HCT116 (cell line): ENCODE measurements around the gene NAA80. TPM values are rescaled to one million over a fixed set of nuclear protein-coding genes. Genes with fewer than 3 reads are reported as not detected.
A peak's percentile ranks its signal among the peaks of the same experiment; 100 is the strongest.

ENCODE experiments used
- ATAC-seq: fragments of 200-7000 bp; cut with Tn5 transposase; 2 replicates; pipeline ENCODE4 v1.9.1; 2020; ENCODE audit warnings: mild to moderate bottlenecking, moderate library complexity
- BruUV-seq: library from RNA; stranded (reverse); fragments of 400-500 nt; replicated peaks from 2 replicates; lab custom pipeline; 2021; lab: Mats Ljungman, UMichigan
- CTCF ChIA-PET: fragments of 300-600 bp; sonication (Branson Sonifier 250); formaldehyde crosslinking; loops from one replicate; lab custom pipeline; 2021; ENCODE audit warnings: antibody characterized with exemption; lab: Charles Lee
- POLR2A ChIA-PET: fragments of 300-600, 350-600 bp; sonication (Branson Sonifier 250); formaldehyde crosslinking; loops from one replicate; lab custom pipeline; 2021; ENCODE audit warnings: antibody characterized with exemption; lab: Charles Lee
- RAD21 ChIA-PET, 2 experiments: fragments of 300-600 bp; sonication (Branson Sonifier 250); formaldehyde crosslinking; loops; one replicate each; lab custom pipeline; 2023; ENCODE audit warnings: low total read pairs in 2 of 2; ENCODE audit not compliant: uncharacterized antibody in 2 of 2, unreplicated experiment in 2 of 2, low non-redundant PET in 1 of 2; lab: Charles Lee
- DNase-seq: peaks from one replicate; pipeline ENCODE4 v3.0.0-alpha.2; 2010; ENCODE audit warnings: low read depth, low spot score
- H2AFZ ChIP-seq: fragments of 200-600 bp; shearing (Covaris generic), sonication (generic); 2 replicates; pipeline ENCODE4 v1.6.1; 2017; ENCODE audit warnings: low read depth, mixed run types, mixed read lengths, antibody characterized with exemption, low read length; ENCODE audit not compliant: poor library complexity, severe bottlenecking
- H3K27ac ChIP-seq: 2 replicates; pipeline ENCODE4 v1.5.1; 2012; ENCODE audit warnings: low read depth, low read length
- H3K27me3 ChIP-seq: fragments of 200-600 bp; sonication (generic); 2 replicates; pipeline ENCODE4 v1.6.1; 2016; ENCODE audit warnings: mixed run types, low read length, mixed read lengths; ENCODE audit not compliant: insufficient read depth
- H3K36me3 ChIP-seq, 2 experiments: fragments of 200-500 bp in 1 of 2; fragments of 200-600 bp in 1 of 2; sonication (Bioruptor generic) in 1 of 2; sonication (generic) in 1 of 2; 2 replicates each; pipeline versions ENCODE4 v1.5.1 to v1.6.1; 2014 to 2016; ENCODE audit warnings: low read length in 2 of 2, inconsistent platforms in 1 of 2, mixed read lengths in 1 of 2, mixed run types in 1 of 2; ENCODE audit not compliant: insufficient read depth in 2 of 2, control insufficient read depth in 1 of 2
- H3K4me1 ChIP-seq, 2 experiments: fragments of 200-600 bp in 1 of 2; sonication (generic) in 1 of 2; 2 replicates each; pipeline versions ENCODE4 v1.5.1 to v1.6.1; 2012 to 2017; ENCODE audit warnings: low read length in 2 of 2, inconsistent platforms in 1 of 2, mild to moderate bottlenecking in 1 of 2, mixed read lengths in 1 of 2, mixed run types in 1 of 2, moderate library complexity in 1 of 2; ENCODE audit not compliant: insufficient read depth in 2 of 2, control insufficient read depth in 1 of 2
- H3K4me2 ChIP-seq: fragments of 200-600 bp; sonication (generic); 2 replicates; pipeline ENCODE4 v1.6.1; 2017; ENCODE audit warnings: mixed run types, low read length, mixed read lengths
- H3K4me3 ChIP-seq, 2 experiments: fragments of 200-600 bp in 1 of 2; sonication (generic) in 1 of 2; replicated peaks in 1 of 2; 2 replicates each; pipeline ENCODE4 v1.5.1; 2011 to 2016; ENCODE audit warnings: low read length in 2 of 2, control low read depth in 1 of 2, low read depth in 1 of 2, mild to moderate bottlenecking in 1 of 2, mixed read lengths in 1 of 2, mixed run types in 1 of 2
- H3K79me2 ChIP-seq: fragments of 200-600 bp; sonication (generic); 2 replicates; pipeline ENCODE4 v1.6.1; 2017; ENCODE audit warnings: mild to moderate bottlenecking, mixed run types, low read length, moderate library complexity, mixed read lengths; ENCODE audit not compliant: insufficient read depth
- H3K9ac ChIP-seq: fragments of 200-600 bp; sonication (generic); 2 replicates; pipeline ENCODE4 v1.6.1; 2016; ENCODE audit warnings: low read length, mixed read lengths
- H3K9me2 ChIP-seq: fragments of 200-600 bp; sonication (generic), shearing (Covaris generic); 2 replicates; pipeline ENCODE4 v1.6.1; 2017; ENCODE audit warnings: mixed run types, mild to moderate bottlenecking, moderate library complexity; ENCODE audit not compliant: insufficient read depth
- H3K9me3 ChIP-seq, 2 experiments: fragments of 200-500 bp in 1 of 2; fragments of 200-600 bp in 1 of 2; sonication (Bioruptor generic) in 1 of 2; sonication (generic) in 1 of 2; 2 replicates each; pipeline ENCODE4 v1.6.1; 2014 to 2017; ENCODE audit warnings: low read length in 2 of 2, mixed read lengths in 2 of 2, inconsistent platforms in 1 of 2, low read depth in 1 of 2, mild to moderate bottlenecking in 1 of 2, mixed run types in 1 of 2, moderate library complexity in 1 of 2; ENCODE audit not compliant: control insufficient read depth in 1 of 2, insufficient read depth in 1 of 2
- H4K20me1 ChIP-seq: fragments of 200-600 bp; sonication (generic), shearing (Covaris generic); 2 replicates; pipeline ENCODE4 v1.6.1; 2017; ENCODE audit warnings: mixed run types, mild to moderate bottlenecking, moderate library complexity; ENCODE audit not compliant: insufficient read depth
- CBX3 ChIP-seq: IDR thresholded peaks from 2 replicates; pipeline ENCODE4 v1.6.1; 2012; ENCODE audit warnings: low read depth
- CEBPB ChIP-seq: IDR thresholded peaks from 2 replicates; pipeline ENCODE4 v1.6.1; 2012; ENCODE audit warnings: low read depth
- EZH2 ChIP-seq: fragments of 200-600 bp; sonication (generic); IDR thresholded peaks from 2 replicates; pipeline ENCODE4 v1.6.1; 2017; ENCODE audit warnings: antibody characterized with exemption, mixed run types
- EZH2phosphoT487 ChIP-seq: fragments of 200-600 bp; IDR thresholded peaks from 2 replicates; pipeline ENCODE4 v1.6.1; 2018; ENCODE audit warnings: antibody characterized with exemption, borderline replicate concordance
- FOSL1 ChIP-seq: IDR thresholded peaks from 2 replicates; pipeline ENCODE4 v1.6.1; 2012; ENCODE audit warnings: low read depth
- JUND ChIP-seq: IDR thresholded peaks from 2 replicates; pipeline ENCODE4 v1.6.1; 2012
- POLR2A ChIP-seq: IDR thresholded peaks from 2 replicates; pipeline ENCODE4 v1.7.0; 2011; ENCODE audit warnings: borderline replicate concordance; ENCODE audit not compliant: insufficient read depth, insufficient read length; ENCODE audit errors: extremely low read depth
- RAD21 ChIP-seq: IDR thresholded peaks from 2 replicates; pipeline ENCODE4 v1.6.1; 2012; ENCODE audit warnings: low read depth, mild to moderate bottlenecking
- SIN3A ChIP-seq: IDR thresholded peaks from 2 replicates; pipeline ENCODE4 v1.6.1; 2012; ENCODE audit warnings: low read depth
- SP1 ChIP-seq: IDR thresholded peaks from 2 replicates; pipeline ENCODE4 v1.6.1; 2012; ENCODE audit warnings: low read depth
- YY1 ChIP-seq: IDR thresholded peaks from 2 replicates; pipeline ENCODE4 v1.6.1; 2011; ENCODE audit warnings: low read length, low read depth, moderate library complexity, mild to moderate bottlenecking; ENCODE audit not compliant: insufficient replicate concordance; ENCODE audit errors: extremely low read depth
- ZFX ChIP-seq: fragments of 450-650 bp; IDR thresholded peaks from 2 replicates; pipeline ENCODE4 v1.6.1; 2017
- ZNF274 ChIP-seq: fragments of 200-500 bp; sonication (Bioruptor generic); IDR thresholded peaks from 2 replicates; pipeline ENCODE4 v1.6.1; 2014; ENCODE audit warnings: mild to moderate bottlenecking, low read depth, low read length, inconsistent platforms
- intact Hi-C: fragments of 100-400 bp; cut with micrococcal nuclease; formaldehyde crosslinking; loops from 2 replicates; pipeline ENCODE4 v1.10.0; 2022
- total RNA-seq: library from RNA; stranded (reverse); gene quantifications from one replicate; pipeline ENCODE4 v1.2.1, GENCODE V29; 2021; ENCODE audit not compliant: unreplicated experiment
- TF ChIP-seq, protein P1 (sequence below): IDR thresholded peaks from 2 replicates; pipeline ENCODE4 v1.6.1; 2012
- TF ChIP-seq, protein P2 (sequence below), 3 experiments: fragments of 200-600 bp in 1 of 3; sonication (generic) in 1 of 3; IDR thresholded peaks in 2 of 3; conservative IDR thresholded peaks in 1 of 3; 2 replicates each; pipeline ENCODE4 v1.5.1; 2012 to 2017; ENCODE audit warnings: low read depth in 2 of 3, low read length in 2 of 3, antibody characterized with exemption in 1 of 3, borderline replicate concordance in 1 of 3, control low read depth in 1 of 3, mild to moderate bottlenecking in 1 of 3, mixed read lengths in 1 of 3, mixed run types in 1 of 3, moderate library complexity in 1 of 3; ENCODE audit not compliant: insufficient read depth in 1 of 3
- TF ChIP-seq, protein P3 (sequence below): IDR thresholded peaks from 2 replicates; pipeline ENCODE4 v1.6.1; 2012
- TF ChIP-seq, protein P4 (sequence below): IDR thresholded peaks from 2 replicates; pipeline ENCODE4 v1.6.1; 2011; ENCODE audit warnings: mild to moderate bottlenecking, low read length, moderate library complexity; ENCODE audit not compliant: insufficient replicate concordance; ENCODE audit errors: extremely low read depth

Gene NAA80
- total RNA-seq, 1 experiment from 2014 or later = 21.3 TPM

DNA sequence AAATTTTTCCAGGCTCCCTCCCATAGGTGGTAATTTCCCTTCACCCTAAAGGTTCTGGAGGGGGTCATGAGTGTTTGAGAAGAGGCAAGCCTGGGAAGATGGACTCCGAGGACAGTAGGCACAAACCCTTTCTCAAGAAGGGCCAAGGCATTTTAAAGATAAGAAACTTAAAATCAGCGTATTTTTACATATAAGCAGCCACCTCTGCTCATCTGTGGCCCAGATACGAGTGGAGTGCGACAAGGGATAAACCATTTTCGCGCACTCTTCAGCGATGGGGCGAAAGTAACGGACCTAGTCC, 40.9 kb upstream of the NAA80 start:
- peaks cover 29 to 59% of the 10 kb centered on the region in 2 experiments for H3K4me1 ChIP-seq
- ChIA-PET CTCF (interaction anchor here (1.1 kb wide), 1 partner anchor 16 kb away, joined by 5 read pairs; no protein-coding TSS in a partner anchor), RAD21 (interaction anchor here in 1 of 2 experiments (0.5 kb wide), 1 partner anchor 113 kb away, joined by 4 read pairs; no protein-coding TSS in a partner anchor)
- peak overlapping the region; percentile 98 for H3K9ac ChIP-seq
- H3K36me3 ChIP-seq = peaks cover 0 to 3% of the 10 kb centered on the region in 2 experiments; a peak in 1 of 4 replicates
- TF ChIP-seq RAD21 (no peak), ZNF274 (no peak), EZH2phosphoT487 (no peak), JUND (no peak), SIN3A (no peak), YY1 (no peak), SP1 (no peak), CEBPB (no peak), POLR2A (no peak), FOSL1 (no peak), CBX3 (no peak), ZFX (no peak), EZH2 (no peak)
- TF ChIP-seq, protein P1, sequence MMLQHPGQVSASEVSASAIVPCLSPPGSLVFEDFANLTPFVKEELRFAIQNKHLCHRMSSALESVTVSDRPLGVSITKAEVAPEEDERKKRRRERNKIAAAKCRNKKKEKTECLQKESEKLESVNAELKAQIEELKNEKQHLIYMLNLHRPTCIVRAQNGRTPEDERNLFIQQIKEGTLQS = no peak
- TF ChIP-seq, protein P2, sequence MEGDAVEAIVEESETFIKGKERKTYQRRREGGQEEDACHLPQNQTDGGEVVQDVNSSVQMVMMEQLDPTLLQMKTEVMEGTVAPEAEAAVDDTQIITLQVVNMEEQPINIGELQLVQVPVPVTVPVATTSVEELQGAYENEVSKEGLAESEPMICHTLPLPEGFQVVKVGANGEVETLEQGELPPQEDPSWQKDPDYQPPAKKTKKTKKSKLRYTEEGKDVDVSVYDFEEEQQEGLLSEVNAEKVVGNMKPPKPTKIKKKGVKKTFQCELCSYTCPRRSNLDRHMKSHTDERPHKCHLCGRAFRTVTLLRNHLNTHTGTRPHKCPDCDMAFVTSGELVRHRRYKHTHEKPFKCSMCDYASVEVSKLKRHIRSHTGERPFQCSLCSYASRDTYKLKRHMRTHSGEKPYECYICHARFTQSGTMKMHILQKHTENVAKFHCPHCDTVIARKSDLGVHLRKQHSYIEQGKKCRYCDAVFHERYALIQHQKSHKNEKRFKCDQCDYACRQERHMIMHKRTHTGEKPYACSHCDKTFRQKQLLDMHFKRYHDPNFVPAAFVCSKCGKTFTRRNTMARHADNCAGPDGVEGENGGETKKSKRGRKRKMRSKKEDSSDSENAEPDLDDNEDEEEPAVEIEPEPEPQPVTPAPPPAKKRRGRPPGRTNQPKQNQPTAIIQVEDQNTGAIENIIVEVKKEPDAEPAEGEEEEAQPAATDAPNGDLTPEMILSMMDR (IDR thresholded peaks at IDR 0.05 in 2 of 3, conservative IDR thresholded peaks at IDR 0.05 in 1 of 3; ENCODE audit: borderline replicate concordance in 1 of 3, insufficient read depth in 1 of 3, low read depth in 2 of 3, low read length in 2 of 3) = no peak
- TF ChIP-seq, protein P3, sequence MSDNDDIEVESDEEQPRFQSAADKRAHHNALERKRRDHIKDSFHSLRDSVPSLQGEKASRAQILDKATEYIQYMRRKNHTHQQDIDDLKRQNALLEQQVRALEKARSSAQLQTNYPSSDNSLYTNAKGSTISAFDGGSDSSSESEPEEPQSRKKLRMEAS = no peak
- TF ChIP-seq, protein P4, sequence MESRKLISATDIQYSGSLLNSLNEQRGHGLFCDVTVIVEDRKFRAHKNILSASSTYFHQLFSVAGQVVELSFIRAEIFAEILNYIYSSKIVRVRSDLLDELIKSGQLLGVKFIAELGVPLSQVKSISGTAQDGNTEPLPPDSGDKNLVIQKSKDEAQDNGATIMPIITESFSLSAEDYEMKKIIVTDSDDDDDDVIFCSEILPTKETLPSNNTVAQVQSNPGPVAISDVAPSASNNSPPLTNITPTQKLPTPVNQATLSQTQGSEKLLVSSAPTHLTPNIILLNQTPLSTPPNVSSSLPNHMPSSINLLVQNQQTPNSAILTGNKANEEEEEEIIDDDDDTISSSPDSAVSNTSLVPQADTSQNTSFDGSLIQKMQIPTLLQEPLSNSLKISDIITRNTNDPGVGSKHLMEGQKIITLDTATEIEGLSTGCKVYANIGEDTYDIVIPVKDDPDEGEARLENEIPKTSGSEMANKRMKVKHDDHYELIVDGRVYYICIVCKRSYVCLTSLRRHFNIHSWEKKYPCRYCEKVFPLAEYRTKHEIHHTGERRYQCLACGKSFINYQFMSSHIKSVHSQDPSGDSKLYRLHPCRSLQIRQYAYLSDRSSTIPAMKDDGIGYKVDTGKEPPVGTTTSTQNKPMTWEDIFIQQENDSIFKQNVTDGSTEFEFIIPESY = no peak
- TF ChIP-seq, all 23 proteins: peak for 0
- POLR2A ChIA-PET = interaction anchor here (1.1 to 1.3 kb wide), 3 partner anchors 10 to 40 kb away, joined by 3 to 11 read pairs (median 4); partner anchors contain the start of genes CYB561D2, HYAL3, NAA80 and NPRL2
- Histone ChIP-seq H3K27ac (peak overlapping the region; percentile 82), H3K79me2 (peaks cover 42% of the 10 kb centered on the region), H3K4me2 (peak overlapping the region; percentile 95), H3K9me3 (no peaks in the 10 kb centered on the region), H2AFZ (no peak overlapping the region), H3K9me2 (no peaks in the 10 kb centered on the region), H3K4me3 (peak overlapping the region; percentile 62 to 89), H4K20me1 (no peaks in the 10 kb centered on the region), H3K27me3 (no peaks in the 10 kb centered on the region)
- BruUV-seq = no TSS peak
- intact Hi-C loops = no loop called here
- ATAC-seq (no peak), DNase-seq (no peak)
